ENCODE results near the gene PSEN1.

DNA sequence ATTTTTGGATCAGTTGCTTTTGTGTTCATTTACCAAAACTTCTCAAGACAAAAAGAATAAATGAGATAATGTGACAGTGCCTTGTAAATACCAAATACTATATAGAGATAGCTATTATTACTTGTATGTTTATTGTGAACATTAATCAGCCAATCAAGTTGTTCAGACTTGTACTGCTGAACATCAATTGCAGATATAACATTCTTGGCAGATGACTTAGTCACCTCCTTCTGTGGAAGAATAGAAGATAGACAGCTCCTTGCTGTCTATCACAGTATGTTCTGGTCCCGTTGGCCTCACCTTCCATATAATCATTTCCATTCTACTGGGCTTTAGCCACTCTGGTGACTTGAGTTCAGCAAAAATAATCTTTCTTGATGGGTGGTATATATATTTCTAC lies 30.1 kb downstream of the PSEN1 start:
- TF ChIP-seq, protein P1, sequence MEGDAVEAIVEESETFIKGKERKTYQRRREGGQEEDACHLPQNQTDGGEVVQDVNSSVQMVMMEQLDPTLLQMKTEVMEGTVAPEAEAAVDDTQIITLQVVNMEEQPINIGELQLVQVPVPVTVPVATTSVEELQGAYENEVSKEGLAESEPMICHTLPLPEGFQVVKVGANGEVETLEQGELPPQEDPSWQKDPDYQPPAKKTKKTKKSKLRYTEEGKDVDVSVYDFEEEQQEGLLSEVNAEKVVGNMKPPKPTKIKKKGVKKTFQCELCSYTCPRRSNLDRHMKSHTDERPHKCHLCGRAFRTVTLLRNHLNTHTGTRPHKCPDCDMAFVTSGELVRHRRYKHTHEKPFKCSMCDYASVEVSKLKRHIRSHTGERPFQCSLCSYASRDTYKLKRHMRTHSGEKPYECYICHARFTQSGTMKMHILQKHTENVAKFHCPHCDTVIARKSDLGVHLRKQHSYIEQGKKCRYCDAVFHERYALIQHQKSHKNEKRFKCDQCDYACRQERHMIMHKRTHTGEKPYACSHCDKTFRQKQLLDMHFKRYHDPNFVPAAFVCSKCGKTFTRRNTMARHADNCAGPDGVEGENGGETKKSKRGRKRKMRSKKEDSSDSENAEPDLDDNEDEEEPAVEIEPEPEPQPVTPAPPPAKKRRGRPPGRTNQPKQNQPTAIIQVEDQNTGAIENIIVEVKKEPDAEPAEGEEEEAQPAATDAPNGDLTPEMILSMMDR (IDR thresholded peaks at IDR 0.05), result no peak
- TF ChIP-seq POLR2A (IDR thresholded peaks at IDR 0.05), result no peak
